ENCODE results near the gene GDNF.

DNA sequence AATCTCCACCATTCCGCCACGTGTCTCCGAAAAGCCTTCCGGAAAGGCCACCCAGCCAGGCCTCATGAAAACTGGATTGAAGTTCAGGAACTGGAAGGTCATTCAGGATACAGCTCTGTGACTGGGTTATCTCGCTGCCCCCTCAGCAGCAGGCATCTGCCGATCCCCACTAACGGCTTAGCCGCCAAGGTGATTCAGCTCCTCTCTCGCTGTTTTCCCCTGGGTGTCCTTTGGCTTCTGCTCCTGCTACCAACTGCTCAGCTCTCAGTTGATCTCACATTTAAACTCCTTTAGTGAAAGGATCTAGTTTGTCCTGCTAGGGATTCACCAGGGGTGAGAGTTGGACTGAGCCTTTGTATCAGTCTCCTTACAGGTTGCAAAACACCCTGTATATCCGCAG is 2.2 kb upstream of the GDNF start:
- TF ChIP-seq, protein P1, sequence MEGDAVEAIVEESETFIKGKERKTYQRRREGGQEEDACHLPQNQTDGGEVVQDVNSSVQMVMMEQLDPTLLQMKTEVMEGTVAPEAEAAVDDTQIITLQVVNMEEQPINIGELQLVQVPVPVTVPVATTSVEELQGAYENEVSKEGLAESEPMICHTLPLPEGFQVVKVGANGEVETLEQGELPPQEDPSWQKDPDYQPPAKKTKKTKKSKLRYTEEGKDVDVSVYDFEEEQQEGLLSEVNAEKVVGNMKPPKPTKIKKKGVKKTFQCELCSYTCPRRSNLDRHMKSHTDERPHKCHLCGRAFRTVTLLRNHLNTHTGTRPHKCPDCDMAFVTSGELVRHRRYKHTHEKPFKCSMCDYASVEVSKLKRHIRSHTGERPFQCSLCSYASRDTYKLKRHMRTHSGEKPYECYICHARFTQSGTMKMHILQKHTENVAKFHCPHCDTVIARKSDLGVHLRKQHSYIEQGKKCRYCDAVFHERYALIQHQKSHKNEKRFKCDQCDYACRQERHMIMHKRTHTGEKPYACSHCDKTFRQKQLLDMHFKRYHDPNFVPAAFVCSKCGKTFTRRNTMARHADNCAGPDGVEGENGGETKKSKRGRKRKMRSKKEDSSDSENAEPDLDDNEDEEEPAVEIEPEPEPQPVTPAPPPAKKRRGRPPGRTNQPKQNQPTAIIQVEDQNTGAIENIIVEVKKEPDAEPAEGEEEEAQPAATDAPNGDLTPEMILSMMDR (IDR thresholded peaks at IDR 0.05), result no peak
- TF ChIP-seq POLR2A (IDR thresholded peaks at IDR 0.05; ENCODE audit: low read depth), result no peak
- TF ChIP-seq POLR2AphosphoS5 (IDR thresholded peaks at IDR 0.05), result no peak
